Body of pancreas (tissue), 4 donors: ENCODE data around the gene CDC42EP4. TPM values are rescaled to one million over a fixed set of nuclear protein-coding genes. Genes with fewer than 3 reads are reported as not detected.

Experiments used
- ATAC-seq: fragments of 150-250 bp; one replicate; pipeline ENCODE4 v1.9.1; 2016
- DNase-seq, 4 donors: peaks; one replicate each; pipeline ENCODE4 v3.0.0-alpha.2; 2019
- H3K27ac ChIP-seq, 4 donors: fragments of 200-600 bp; sonication (generic); 1 replicate in 3 of 4; 2 replicates in 1 of 4; pipeline versions ENCODE4 v1.5.1 to v1.6.1; 2016 to 2019; ENCODE audit warnings: mild to moderate bottlenecking in 1 of 4, mixed read lengths in 1 of 4, moderate library complexity in 1 of 4
- H3K27me3 ChIP-seq, 2 donors: fragments of 200-600 bp; sonication (generic); one replicate each; pipeline ENCODE4 v1.6.0; 2016; ENCODE audit warnings: mild to moderate bottlenecking in 1 of 2
- H3K36me3 ChIP-seq, 2 donors: fragments of 200-600 bp; sonication (generic); replicated peaks in 1 of 2; 2 replicates each; pipeline ENCODE4 v1.5.1; 2016; ENCODE audit warnings: low read depth in 2 of 2; ENCODE audit not compliant: insufficient read depth in 1 of 2
- H3K4me1 ChIP-seq: fragments of 200-600 bp; sonication (generic); one replicate; pipeline ENCODE4 v1.6.0; 2016
- H3K4me3 ChIP-seq, 2 donors: fragments of 200-600 bp; sonication (generic); 1 replicate in 1 of 2; 2 replicates in 1 of 2; pipeline ENCODE4 v1.5.1; 2016 to 2019
- H3K9me3 ChIP-seq, 3 donors: fragments of 200-600 bp; sonication (generic); 1 replicate in 2 of 3; 2 replicates in 1 of 3; pipeline ENCODE4 v1.5.1; 2016
- POLR2A ChIP-seq, 3 donors: fragments of 450-650 bp; IDR thresholded peaks; one replicate each; pipeline ENCODE4 v1.6.1; 2016; ENCODE audit warnings: antibody characterized with exemption in 3 of 3, mild to moderate bottlenecking in 2 of 3
- WGBS, 2 donors: methylation state at CpG; one replicate each; pipeline ENCODE4 v1.1.5; 2017; 5-methylcytosine and 5-hydroxymethylcytosine counted together
- intact Hi-C: fragments of 100-400 bp; cut with DNase I; formaldehyde crosslinking; loops from one replicate; pipeline ENCODE4 v1.15.1; 2023
- total RNA-seq, 2 donors: library from RNA; depleted of rRNA; stranded (reverse); fragments of >200 nt; gene quantifications; one replicate each; pipeline ENCODE4 v1.1.0, GENCODE V29; 2016
- TF ChIP-seq, protein P1 (sequence below), 7 experiments: fragments of 450-650 bp in 4 of 7; fragments of 200-600 bp in 3 of 7; sonication (generic) in 3 of 7; IDR thresholded peaks; one replicate each; pipeline ENCODE4 v1.5.1; 2016 to 2019; ENCODE audit warnings: antibody characterized with exemption in 7 of 7

Gene CDC42EP4
- total RNA-seq, 2 donors from 2014 or later: 47.0 to 60.6 TPM

DNA sequence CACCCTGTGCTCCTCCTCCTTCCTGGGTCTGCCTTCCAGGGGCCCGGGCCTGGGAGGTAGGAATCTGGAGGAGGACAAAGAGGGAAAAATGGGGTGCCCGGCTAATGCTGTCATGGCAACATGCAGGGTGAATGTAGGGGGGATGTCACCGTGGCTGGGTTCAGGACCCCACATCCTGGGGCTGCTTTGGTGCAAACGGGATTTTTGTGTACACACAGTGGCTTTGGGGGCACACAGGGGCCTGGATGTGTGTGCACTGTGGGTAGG, 37.0 kb upstream of the CDC42EP4 start:
- no peak for TF ChIP-seq POLR2A (IDR thresholded peaks at IDR 0.05)
- TF ChIP-seq, protein P1, sequence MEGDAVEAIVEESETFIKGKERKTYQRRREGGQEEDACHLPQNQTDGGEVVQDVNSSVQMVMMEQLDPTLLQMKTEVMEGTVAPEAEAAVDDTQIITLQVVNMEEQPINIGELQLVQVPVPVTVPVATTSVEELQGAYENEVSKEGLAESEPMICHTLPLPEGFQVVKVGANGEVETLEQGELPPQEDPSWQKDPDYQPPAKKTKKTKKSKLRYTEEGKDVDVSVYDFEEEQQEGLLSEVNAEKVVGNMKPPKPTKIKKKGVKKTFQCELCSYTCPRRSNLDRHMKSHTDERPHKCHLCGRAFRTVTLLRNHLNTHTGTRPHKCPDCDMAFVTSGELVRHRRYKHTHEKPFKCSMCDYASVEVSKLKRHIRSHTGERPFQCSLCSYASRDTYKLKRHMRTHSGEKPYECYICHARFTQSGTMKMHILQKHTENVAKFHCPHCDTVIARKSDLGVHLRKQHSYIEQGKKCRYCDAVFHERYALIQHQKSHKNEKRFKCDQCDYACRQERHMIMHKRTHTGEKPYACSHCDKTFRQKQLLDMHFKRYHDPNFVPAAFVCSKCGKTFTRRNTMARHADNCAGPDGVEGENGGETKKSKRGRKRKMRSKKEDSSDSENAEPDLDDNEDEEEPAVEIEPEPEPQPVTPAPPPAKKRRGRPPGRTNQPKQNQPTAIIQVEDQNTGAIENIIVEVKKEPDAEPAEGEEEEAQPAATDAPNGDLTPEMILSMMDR (IDR thresholded peaks at IDR 0.05): no peak
- DNase-seq (no peak), ATAC-seq (no peak)
- WGBS, 2 donors: 65% methylated on average over 4 of the region's 4 CpGs
- intact Hi-C loops: no loop called here
- no peaks in the 10 kb centered on the region for H3K4me1 ChIP-seq
- H3K9me3 ChIP-seq: no peaks in the 10 kb centered on the region
- H3K27ac ChIP-seq: no peak overlapping the region
- H3K27me3 ChIP-seq: no peaks in the 10 kb centered on the region
- H3K4me3 ChIP-seq: no peak overlapping the region
- H3K36me3 ChIP-seq: no peaks in the 10 kb centered on the region

DNA sequence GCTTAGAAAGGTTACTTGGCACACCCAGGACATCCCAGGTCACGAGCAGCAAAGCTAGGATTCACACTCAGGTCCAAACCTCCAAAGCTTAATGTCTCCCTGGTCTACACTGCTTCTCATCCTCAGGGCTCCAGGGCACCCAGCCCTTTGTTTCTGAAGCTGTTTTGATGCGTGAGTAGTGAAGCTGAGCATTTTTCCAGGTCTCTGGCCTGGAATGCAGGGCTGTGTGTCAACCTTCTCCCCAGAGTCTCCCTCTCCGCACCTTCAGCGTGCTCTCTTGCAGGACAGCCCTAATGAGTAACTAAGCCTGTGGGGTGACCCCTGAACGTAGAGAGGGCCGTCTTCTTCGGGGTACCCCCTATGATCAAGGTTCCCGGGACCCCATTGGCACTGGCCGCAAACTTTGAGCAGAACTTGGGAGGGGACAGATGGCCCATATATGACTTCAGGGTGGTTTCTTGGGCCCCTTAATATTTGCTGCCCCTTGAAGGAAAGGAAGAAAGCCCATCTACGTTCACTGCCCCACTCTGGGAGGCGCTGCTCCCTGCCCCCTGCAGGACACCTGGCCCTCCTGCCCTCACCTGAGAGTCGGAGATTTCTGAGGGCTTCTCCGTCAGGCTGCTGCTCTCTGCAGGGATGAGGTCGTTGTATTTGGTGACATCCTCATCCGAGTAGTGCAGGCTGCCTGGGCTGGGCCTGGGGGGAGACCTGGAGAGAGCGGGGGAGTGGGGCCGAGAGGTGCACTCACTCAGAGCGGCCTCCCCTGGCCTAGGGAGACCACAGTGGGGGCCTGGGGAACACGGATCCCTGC, 36.4 kb upstream of the CDC42EP4 start:
- H3K9me3 ChIP-seq: no peaks in the 10 kb centered on the region
- H3K4me3 ChIP-seq: no peak overlapping the region
- H3K27me3 ChIP-seq: no peaks in the 10 kb centered on the region
- TF ChIP-seq, protein P1 (IDR thresholded peaks at IDR 0.05): no peak
- no peak for TF ChIP-seq POLR2A (IDR thresholded peaks at IDR 0.05)
- 77 to 82% methylated on average over 14 to 19 of the region's 19 CpGs for WGBS, 2 donors
- intact Hi-C loops: no loop called here
- H3K36me3 ChIP-seq: no peaks in the 10 kb centered on the region
- ATAC-seq (no peak), DNase-seq (no peak)
- peaks cover 5% of the 10 kb centered on the region for H3K4me1 ChIP-seq
- no peak overlapping the region for H3K27ac ChIP-seq

DNA sequence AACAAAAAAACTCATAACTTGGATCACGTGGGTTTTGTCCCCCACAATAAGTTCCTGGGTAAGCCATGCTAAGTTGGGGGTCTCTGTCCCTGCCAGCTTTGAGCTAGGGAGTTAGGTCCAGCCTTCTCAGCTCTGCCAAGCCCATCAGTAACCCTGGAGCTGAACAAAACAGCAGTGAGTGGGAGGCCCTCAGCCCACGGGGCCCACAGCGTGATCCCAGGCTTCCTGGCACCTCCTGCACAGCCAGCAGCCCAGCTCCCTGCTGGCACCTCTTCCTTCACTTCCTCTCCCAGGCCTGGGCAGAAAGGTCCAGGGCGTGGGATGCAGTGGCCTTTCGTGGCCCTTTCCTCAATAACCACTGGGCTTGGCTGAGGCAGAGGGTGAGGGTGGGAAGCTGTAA, 35.5 kb upstream of the CDC42EP4 start:
- H3K4me1 ChIP-seq: peaks cover 11% of the 10 kb centered on the region
- H3K36me3 ChIP-seq: no peaks in the 10 kb centered on the region
- no peak for TF ChIP-seq POLR2A (IDR thresholded peaks at IDR 0.05)
- TF ChIP-seq, protein P1 (IDR thresholded peaks at IDR 0.05): no peak
- no peaks in the 10 kb centered on the region for H3K27me3 ChIP-seq
- intact Hi-C loops: no loop called here
- H3K27ac ChIP-seq: no peak overlapping the region
- ATAC-seq: no peak
- WGBS, 2 donors: 33 to 63% methylated on average over 1 to 5 of the region's 5 CpGs
- H3K9me3 ChIP-seq: no peaks in the 10 kb centered on the region
- DNase-seq: no peak
- H3K4me3 ChIP-seq: no peak overlapping the region

DNA sequence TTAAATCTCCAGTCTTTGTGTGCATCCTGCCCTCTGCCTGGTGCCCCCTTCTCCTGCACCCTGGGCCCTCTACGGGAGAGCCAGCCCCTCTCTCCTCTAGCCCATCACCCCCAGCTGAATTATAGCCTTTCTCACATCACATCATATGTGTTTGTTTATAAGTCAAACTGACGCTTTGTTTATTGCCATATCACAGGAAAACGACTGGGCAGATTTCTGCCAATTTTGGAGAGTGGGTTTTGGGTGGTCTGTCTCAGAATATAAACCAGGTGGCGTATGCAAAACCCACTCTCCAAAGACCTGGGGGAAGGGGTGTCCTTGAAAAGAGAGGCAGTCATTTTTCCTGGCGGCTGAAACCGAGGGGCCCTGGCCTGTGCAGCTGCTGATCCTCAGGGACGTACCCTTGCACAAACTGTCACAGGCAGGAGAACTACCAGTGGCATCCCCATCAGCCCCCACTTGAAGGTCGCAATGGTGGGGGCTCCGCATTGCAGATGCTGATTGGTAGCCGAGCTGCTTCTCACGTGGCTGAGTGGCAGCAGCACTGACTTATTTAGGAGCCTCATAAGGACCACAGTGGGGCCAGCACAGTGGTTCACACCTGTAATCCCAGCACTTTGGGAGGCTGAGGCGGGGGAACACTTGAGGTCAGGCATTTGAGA, 34.8 kb upstream of the CDC42EP4 start:
- no peak for TF ChIP-seq POLR2A (IDR thresholded peaks at IDR 0.05)
- TF ChIP-seq, protein P1 (IDR thresholded peaks at IDR 0.05): no peak
- ATAC-seq (no peak), DNase-seq (no peak)
- H3K9me3 ChIP-seq: no peaks in the 10 kb centered on the region
- H3K36me3 ChIP-seq: no peaks in the 10 kb centered on the region
- intact Hi-C loops: no loop called here
- peaks cover 19% of the 10 kb centered on the region for H3K4me1 ChIP-seq
- H3K4me3 ChIP-seq: no peak overlapping the region
- WGBS, 2 donors: 59 to 68% methylated on average over 7 to 12 of the region's 12 CpGs
- no peak overlapping the region for H3K27ac ChIP-seq
- no peaks in the 10 kb centered on the region for H3K27me3 ChIP-seq
